Caco-2 (cell line): Measurements from ENCODE around the gene NDRG4. TPM values are rescaled to one million over a fixed set of nuclear protein-coding genes. Genes with fewer than 3 reads are reported as not detected.

Experiments
- BruUV-seq: library from RNA; stranded (reverse); fragments of 400-500 nt; replicated peaks from 2 replicates; lab custom pipeline; 2021; lab: Mats Ljungman, UMichigan
- CTCF ChIA-PET: fragments of 300-600 bp; sonication (Branson Sonifier 250); formaldehyde crosslinking; loops from one replicate; lab custom pipeline; 2022; ENCODE audit warnings: antibody characterized with exemption; lab: Charles Lee
- POLR2A ChIA-PET: fragments of 300-600 bp; sonication (Branson Sonifier 250); formaldehyde crosslinking; loops from one replicate; lab custom pipeline; 2022; ENCODE audit warnings: antibody characterized with exemption; lab: Charles Lee
- DNase-seq, 2 experiments: peaks; one replicate each; pipeline versions ENCODE4 v3.0.0 to v3.0.0-alpha.2; 2020 to 2022
- H3K27me3 ChIP-seq: replicated peaks from 2 replicates; pipeline ENCODE4 v1.6.0; 2011; ENCODE audit warnings: low read length; ENCODE audit not compliant: control insufficient read depth, insufficient read depth
- H3K36me3 ChIP-seq: 2 replicates; pipeline ENCODE4 v1.5.1; 2011; ENCODE audit warnings: low read length; ENCODE audit not compliant: control insufficient read depth, insufficient read depth
- H3K4me1 ChIP-seq: fragments of 250-450 bp; sonication (Bioruptor Pico); 2 replicates; pipeline ENCODE4 v1.5.1; 2020; ENCODE audit warnings: mild to moderate bottlenecking
- H3K4me3 ChIP-seq: 2 replicates; pipeline ENCODE4 v1.5.1; 2011; ENCODE audit warnings: low read depth, mild to moderate bottlenecking, control low read depth, low read length
- H3K9me3 ChIP-seq: fragments of 250-450 bp; sonication (Bioruptor Pico); 2 replicates; pipeline ENCODE4 v1.5.1; 2020; ENCODE audit warnings: mild to moderate bottlenecking, moderate library complexity
- H3K27ac Mint-ChIP-seq: one replicate; pipeline ENCODE4 v1.8.0; 2022; ENCODE audit warnings: mixed read lengths; ENCODE audit not compliant: unreplicated experiment
- H3K27me3 Mint-ChIP-seq: one replicate; pipeline ENCODE4 v1.8.0; 2022; ENCODE audit warnings: mixed read lengths; ENCODE audit not compliant: insufficient read depth, unreplicated experiment
- H3K36me3 Mint-ChIP-seq: one replicate; pipeline ENCODE4 v1.8.0; 2022; ENCODE audit warnings: mild to moderate bottlenecking, mixed read lengths; ENCODE audit not compliant: insufficient read depth, unreplicated experiment
- H3K4me1 Mint-ChIP-seq: one replicate; pipeline ENCODE4 v1.8.0; 2022; ENCODE audit warnings: low read depth, mixed read lengths; ENCODE audit not compliant: unreplicated experiment
- H3K4me3 Mint-ChIP-seq: one replicate; pipeline ENCODE4 v1.8.0; 2022; ENCODE audit warnings: mild to moderate bottlenecking, moderate library complexity, mixed read lengths; ENCODE audit not compliant: unreplicated experiment
- H3K9me3 Mint-ChIP-seq: one replicate; pipeline ENCODE4 v1.8.0; 2022; ENCODE audit warnings: mixed read lengths; ENCODE audit not compliant: unreplicated experiment
- CTCF ChIP-seq, 2 experiments: fragments of 200-600 bp in 1 of 2; IDR thresholded peaks; 1 replicate in 1 of 2; 2 replicates in 1 of 2; pipeline versions ENCODE4 v1.5.1 to v1.8.0; 2011 to 2022; ENCODE audit warnings: antibody characterized with exemption in 1 of 2, control low read depth in 1 of 2, inconsistent platforms in 1 of 2, low read depth in 1 of 2, low read length in 1 of 2, mild to moderate bottlenecking in 1 of 2, moderate library complexity in 1 of 2; ENCODE audit not compliant: insufficient read depth in 1 of 2, severe bottlenecking in 1 of 2, unreplicated experiment in 1 of 2
- intact Hi-C: fragments of 100-400 bp; cut with micrococcal nuclease; formaldehyde crosslinking; loops from one replicate; pipeline ENCODE4 v1.10.0; 2022; ENCODE audit not compliant: unreplicated experiment
- total RNA-seq: library from RNA; stranded (reverse); gene quantifications from 2 replicates; pipeline ENCODE4 v1.2.3, GENCODE V29; 2022

NDRG4 gene
- total RNA-seq, 1 experiment from 2014 or later, result 10.7 TPM

- ChIA-PET POLR2A (no interaction called here), CTCF (interaction anchor here (0.6 to 2.1 kb wide), 8 partner anchors 10 to 244 kb away, joined by 3 to 14 read pairs (median 3); partner anchors contain the start of gene NDRG4)
- H3K4me1 Mint-ChIP-seq, result peaks cover 30% of the 10 kb centered on the region
- 0 out of 2 replicates have a peak, but pooled peaks cover 1% of the 10 kb centered on the region for H3K36me3 ChIP-seq
- H3K9me3 ChIP-seq, result no peaks in the 10 kb centered on the region
- H3K27ac Mint-ChIP-seq, result peak overlapping the region; percentile 61
- BruUV-seq, result no TSS peak
- H3K4me3 Mint-ChIP-seq, result peak overlapping the region; percentile 32
- H3K9me3 Mint-ChIP-seq, result no peaks in the 10 kb centered on the region
- H3K27me3 ChIP-seq, result no peaks in the 10 kb centered on the region
- no peaks in the 10 kb centered on the region for H3K27me3 Mint-ChIP-seq
- peak; percentile 83 to 93 for TF ChIP-seq CTCF (IDR thresholded peaks at IDR 0.05; ENCODE audit: insufficient read depth in 1 of 2, low read depth in 1 of 2, low read length in 1 of 2, severe bottlenecking in 1 of 2, unreplicated experiment in 1 of 2)
- peaks cover 18% of the 10 kb centered on the region for H3K4me1 ChIP-seq
- no peak overlapping the region for H3K4me3 ChIP-seq
- peaks cover 71% of the 10 kb centered on the region for H3K36me3 Mint-ChIP-seq
- DNase-seq, result peak; percentile 85 to 89
- intact Hi-C loops, result loop anchor here (1.0 kb wide), 2 partner anchors 149 to 244 kb away; no protein-coding TSS in a partner anchor
Observed at GRCh38 chr16:58511933-58512815, 12.2 kb downstream of the NDRG4 start.

GRCh38 chr16:58513874-58514273, 13.9 kb downstream of the NDRG4 start:
- intact Hi-C loops, result no loop called here
- POLR2A ChIA-PET, result no interaction called here
- no peaks in the 10 kb centered on the region for H3K27me3 Mint-ChIP-seq
- no peaks in the 10 kb centered on the region for H3K9me3 Mint-ChIP-seq
- CTCF ChIA-PET, result interaction anchor here (0.7 to 2.1 kb wide), 3 partner anchors 121 to 242 kb away, joined by 3 to 7 read pairs (median 3); no protein-coding TSS in a partner anchor
- H3K4me3 Mint-ChIP-seq, result peak overlapping the region; percentile 93
- H3K9me3 ChIP-seq, result no peaks in the 10 kb centered on the region
- no peaks in the 10 kb centered on the region for H3K27me3 ChIP-seq
- H3K4me1 Mint-ChIP-seq, result peaks cover 43% of the 10 kb centered on the region
- H3K36me3 ChIP-seq, result 0 out of 2 replicates have a peak, but pooled peaks cover 4% of the 10 kb centered on the region
- peak overlapping the region; percentile 5 for H3K27ac Mint-ChIP-seq
- H3K36me3 Mint-ChIP-seq, result peaks cover 78% of the 10 kb centered on the region
- no TSS peak for BruUV-seq
- H3K4me3 ChIP-seq, result no peak overlapping the region
- DNase-seq, result no peak
- no peak for TF ChIP-seq CTCF (IDR thresholded peaks at IDR 0.05; ENCODE audit: insufficient read depth in 1 of 2, low read depth in 1 of 2, low read length in 1 of 2, severe bottlenecking in 1 of 2, unreplicated experiment in 1 of 2)
- peaks cover 18% of the 10 kb centered on the region for H3K4me1 ChIP-seq

- Histone ChIP-seq H3K4me1 (peaks cover 18% of the 10 kb centered on the region), H3K9me3 (no peaks in the 10 kb centered on the region), H3K27me3 (no peaks in the 10 kb centered on the region), H3K36me3 (peaks cover 7% of the 10 kb centered on the region; the same call in 1 of the 2 replicates), H3K4me3 (peak within 1 kb of the TSS; percentile 88)
- Mint-ChIP-seq H3K4me3 (peak within 1 kb of the TSS; percentile 93), H3K4me1 (peaks cover 43% of the 10 kb centered on the region), H3K9me3 (no peaks in the 10 kb centered on the region), H3K27me3 (no peaks in the 10 kb centered on the region), H3K27ac (peak within 1 kb of the TSS; percentile 97), H3K36me3 (peaks cover 83% of the 10 kb centered on the region)
- intact Hi-C loops, result loop anchor here (1.0 kb wide), 2 partner anchors 115 to 123 kb away; no protein-coding TSS in a partner anchor
- no TSS peak for BruUV-seq
- CTCF ChIA-PET, result interaction anchor here (0.6 to 2.1 kb wide), 7 partner anchors 15 to 241 kb away, joined by 3 to 8 read pairs (median 4); partner anchors contain the start of gene NDRG4
- POLR2A ChIA-PET, result interaction anchor here (0.5 to 0.7 kb wide), 4 partner anchors 15 to 142 kb away, joined by 3 to 10 read pairs (median 7); partner anchors contain the start of gene NDRG4
- peak; percentile 16 to 36 for TF ChIP-seq CTCF (IDR thresholded peaks at IDR 0.05; ENCODE audit: insufficient read depth in 1 of 2, low read depth in 1 of 2, low read length in 1 of 2, severe bottlenecking in 1 of 2, unreplicated experiment in 1 of 2)
- peak; percentile 91 to 95 for DNase-seq
Observed at GRCh38 chr16:58515125-58515870, 15.4 kb downstream of the NDRG4 start, which contains the start of gene SETD6. SETD6 (plus strand) TSS chr16:58515517; CDS start chr16:58515538, 21 bp downstream.
